GM19240 (cell line): ENCODE measurements around the gene SSBP3.

Experiments used
- DNase-seq: peaks from one replicate; pipeline ENCODE4 v3.0.0; 2011; ENCODE audit warnings: low spot score; ENCODE audit not compliant: insufficient read length

Gene SSBP3

GRCh38 chr1:54309631-54310366 lies 96.4 kb downstream of the SSBP3 start:
- DNase-seq = no peak

DNA sequence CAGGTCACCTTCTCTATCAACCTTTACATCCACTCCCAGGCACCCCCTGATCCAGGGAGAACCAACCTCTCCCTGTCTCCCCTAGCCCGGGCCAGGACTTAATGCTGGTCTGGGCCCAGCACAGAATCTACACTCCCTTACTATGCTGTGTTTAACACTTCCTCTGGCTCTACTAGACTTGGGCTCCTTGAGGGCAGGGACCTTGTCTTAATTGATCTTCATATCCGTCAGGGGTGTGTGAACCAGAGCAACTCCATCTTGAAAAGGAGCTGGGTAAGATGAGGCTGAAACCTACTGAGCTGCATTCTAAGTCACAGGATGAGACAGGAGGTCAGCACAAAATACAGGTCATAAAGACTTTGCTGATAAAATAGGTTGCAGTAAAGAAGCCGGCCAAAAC lies 98.9 kb downstream of the SSBP3 start:
- DNase-seq = no peak

GRCh38 chr1:54305906-54306514 lies 100.2 kb downstream of the SSBP3 start:
- no peak for DNase-seq

DNA sequence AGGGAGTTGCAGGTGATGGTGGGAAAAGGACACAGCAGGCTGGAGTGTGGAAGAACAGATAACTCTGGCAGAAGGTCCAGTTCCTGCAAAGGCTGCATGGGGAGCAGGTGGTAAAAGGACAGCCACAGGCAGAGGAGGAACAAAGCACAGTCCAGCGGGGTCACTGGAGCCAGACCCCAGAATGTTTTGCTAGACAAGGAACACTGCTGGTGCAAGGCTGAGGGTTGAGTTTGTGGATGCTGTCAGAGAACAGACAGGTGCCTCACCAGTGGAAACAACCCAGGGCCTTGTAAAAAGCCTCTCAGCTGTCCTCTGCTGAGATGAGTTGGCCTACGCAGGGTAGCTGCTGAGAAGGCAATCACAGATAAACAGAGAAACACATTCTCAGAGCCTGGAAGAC lies 101.7 kb downstream of the SSBP3 start:
- no peak for DNase-seq

GRCh38 chr1:54302951-54303843 lies 103.0 kb downstream of the SSBP3 start:
- DNase-seq = no peak

- no peak for DNase-seq
Measured at GRCh38 chr1:54302549-54302948, 103.6 kb downstream of the SSBP3 start.

- no peak for DNase-seq
Measured at GRCh38 chr1:54301497-54301896, 104.7 kb downstream of the SSBP3 start.

GRCh38 chr1:54300401-54300800 lies 105.8 kb downstream of the SSBP3 start:
- no peak for DNase-seq

- no peak for DNase-seq
Measured at GRCh38 chr1:54299037-54299436, 107.2 kb downstream of the SSBP3 start.

DNA sequence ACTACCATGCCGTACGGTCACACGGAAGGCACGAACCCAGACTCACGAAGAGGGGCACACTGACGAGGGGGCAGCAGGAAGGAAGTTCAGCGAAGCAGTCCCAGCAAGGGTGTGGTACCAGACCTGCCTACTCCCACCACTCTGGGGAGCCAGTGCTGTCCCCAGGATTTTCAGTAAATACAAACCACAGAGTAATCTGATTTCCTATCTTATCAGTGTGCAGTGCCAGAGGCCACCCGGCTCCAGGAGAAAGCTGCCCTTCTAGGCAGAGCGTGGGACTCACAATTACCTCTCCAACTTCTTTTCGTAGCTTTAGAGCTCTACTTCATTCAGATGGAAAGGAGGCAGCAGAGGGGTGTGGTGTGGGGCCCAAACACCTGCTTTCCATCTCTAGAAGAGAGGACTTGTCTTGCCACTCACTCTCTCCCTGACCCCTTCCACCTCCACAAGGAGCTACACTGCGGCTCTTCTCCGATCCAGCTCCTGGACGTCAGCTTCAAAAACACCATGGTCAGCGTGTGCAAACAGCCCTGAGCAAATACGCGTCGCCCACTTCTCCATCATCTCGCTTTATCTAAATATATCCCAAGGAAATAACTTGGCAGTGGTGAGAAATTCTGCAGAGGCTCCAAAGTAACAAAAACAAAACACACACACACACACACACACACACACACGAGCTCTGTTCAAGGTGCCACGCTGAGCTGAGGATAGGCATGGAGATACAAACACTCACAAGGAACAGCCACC lies 107.7 kb downstream of the SSBP3 start:
- no peak for DNase-seq

- no peak for DNase-seq
Measured at GRCh38 chr1:54297596-54298283, 108.5 kb downstream of the SSBP3 start.

GRCh38 chr1:54296666-54297065 lies 109.5 kb downstream of the SSBP3 start:
- no peak for DNase-seq

GRCh38 chr1:54294887-54295286 lies 111.3 kb downstream of the SSBP3 start:
- DNase-seq = no peak

DNA sequence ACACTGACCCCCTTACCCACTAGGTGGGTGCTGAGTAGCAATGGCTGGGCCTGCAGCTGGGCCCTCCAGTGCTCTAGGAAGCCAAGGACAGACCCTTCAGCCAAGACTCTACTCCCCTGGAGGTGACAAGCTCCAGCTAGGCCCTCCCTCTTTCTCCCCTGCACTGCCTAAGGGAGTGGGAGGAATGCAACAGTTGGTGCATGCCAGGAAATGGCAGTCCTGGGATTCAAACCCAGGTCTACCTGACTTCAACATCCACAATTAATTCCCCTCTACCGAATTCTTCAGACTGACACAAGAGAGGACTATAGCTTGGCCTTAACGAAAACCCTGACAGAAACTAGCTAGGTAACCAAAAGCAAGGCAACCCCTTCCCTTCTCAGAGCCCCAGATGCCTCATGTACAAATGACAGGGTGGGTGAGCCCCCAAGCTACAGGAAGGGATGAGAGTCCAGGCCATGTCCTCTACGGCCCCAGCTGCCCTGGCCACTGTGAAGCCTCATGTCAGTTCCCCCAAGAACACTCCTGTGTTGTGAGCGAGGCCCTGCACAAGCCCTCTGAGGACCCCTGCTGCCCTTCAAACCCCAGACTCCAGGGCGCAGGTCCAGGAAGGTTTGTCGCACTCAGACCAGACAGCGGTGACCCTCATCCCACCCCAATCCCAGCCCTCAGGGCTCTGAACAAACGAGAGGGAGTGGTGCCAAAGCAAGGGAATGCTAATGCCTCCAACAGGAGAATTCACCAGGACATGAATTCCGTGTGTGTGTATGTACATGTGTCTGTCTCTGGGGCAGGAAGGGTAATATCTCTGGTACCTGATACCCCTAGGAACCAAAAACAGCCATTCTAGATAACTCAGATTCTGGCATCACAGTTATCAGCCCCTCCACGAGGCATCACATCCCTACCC lies 113.9 kb downstream of the SSBP3 start:
- no peak for DNase-seq

- DNase-seq = no peak
Measured at GRCh38 chr1:54291276-54292001, 114.8 kb downstream of the SSBP3 start.

- no peak for DNase-seq
Measured at GRCh38 chr1:54290506-54291184, 115.5 kb downstream of the SSBP3 start.

DNA sequence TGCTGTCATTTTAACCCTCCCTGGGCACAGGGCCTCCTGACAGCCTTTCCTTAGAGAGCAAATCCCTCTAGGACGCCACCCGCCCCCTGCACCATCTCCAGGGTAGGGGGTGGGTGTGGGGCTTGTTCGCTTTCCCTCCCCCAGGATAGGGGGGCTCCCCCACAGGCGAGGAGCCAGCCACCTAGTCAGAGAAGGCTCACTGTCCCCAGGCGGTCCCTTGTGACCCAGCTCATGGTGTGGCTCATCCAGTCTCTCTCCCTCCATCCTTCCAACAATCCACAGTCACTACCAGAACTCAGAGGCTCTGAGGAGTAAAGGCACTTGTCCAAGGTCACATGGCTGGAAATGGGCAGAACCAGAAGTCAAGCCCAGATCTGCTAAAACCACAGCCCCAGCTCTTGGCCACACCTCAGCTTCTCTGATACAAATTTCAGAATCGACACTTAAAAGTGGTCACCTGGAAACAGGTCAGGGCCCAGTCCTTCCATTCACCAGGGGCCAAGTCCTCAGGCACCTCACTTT lies 116.4 kb downstream of the SSBP3 start:
- DNase-seq = no peak

GRCh38 chr1:54287801-54288211 lies 118.4 kb downstream of the SSBP3 start:
- DNase-seq = no peak
